ENCODE results near the gene COL19A1. TPM values are rescaled to one million over a fixed set of nuclear protein-coding genes. Genes with fewer than 3 reads are reported as not detected.

Gene COL19A1
- total RNA-seq, 1 donor from 2014 or later: not detected

- DNase-seq (ENCODE audit: extremely low read depth, low read depth, low spot score): no peak
Measured at GRCh38 chr6:70040766-70041165, 174.4 kb downstream of the COL19A1 start.

DNA sequence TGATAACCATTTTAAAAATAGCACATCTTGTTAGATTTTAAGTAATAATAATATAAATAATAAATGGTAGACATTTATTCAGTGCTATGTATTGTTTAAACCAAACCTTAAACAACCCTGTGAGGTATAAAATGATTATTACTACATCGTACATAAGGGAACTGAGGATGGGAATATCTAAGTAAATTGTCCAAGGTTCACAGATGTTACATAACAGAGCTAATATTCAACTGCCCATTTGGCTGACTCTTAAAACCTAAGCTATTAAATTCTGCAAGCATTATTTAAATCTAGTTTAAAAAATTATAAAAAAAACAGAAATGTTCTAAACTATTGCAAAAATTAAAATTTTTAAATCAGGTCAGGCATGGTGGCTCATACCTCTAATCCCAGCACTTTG is 175.1 kb downstream of the COL19A1 start:
- no peak for DNase-seq (ENCODE audit: extremely low read depth, low read depth, low spot score)

GRCh38 chr6:70045413-70045812 is 179.1 kb downstream of the COL19A1 start:
- DNase-seq (ENCODE audit: extremely low read depth, low read depth, low spot score): no peak

GRCh38 chr6:70051197-70052124 is 185.1 kb downstream of the COL19A1 start:
- DNase-seq (ENCODE audit: extremely low read depth, low read depth, low spot score): no peak

DNA sequence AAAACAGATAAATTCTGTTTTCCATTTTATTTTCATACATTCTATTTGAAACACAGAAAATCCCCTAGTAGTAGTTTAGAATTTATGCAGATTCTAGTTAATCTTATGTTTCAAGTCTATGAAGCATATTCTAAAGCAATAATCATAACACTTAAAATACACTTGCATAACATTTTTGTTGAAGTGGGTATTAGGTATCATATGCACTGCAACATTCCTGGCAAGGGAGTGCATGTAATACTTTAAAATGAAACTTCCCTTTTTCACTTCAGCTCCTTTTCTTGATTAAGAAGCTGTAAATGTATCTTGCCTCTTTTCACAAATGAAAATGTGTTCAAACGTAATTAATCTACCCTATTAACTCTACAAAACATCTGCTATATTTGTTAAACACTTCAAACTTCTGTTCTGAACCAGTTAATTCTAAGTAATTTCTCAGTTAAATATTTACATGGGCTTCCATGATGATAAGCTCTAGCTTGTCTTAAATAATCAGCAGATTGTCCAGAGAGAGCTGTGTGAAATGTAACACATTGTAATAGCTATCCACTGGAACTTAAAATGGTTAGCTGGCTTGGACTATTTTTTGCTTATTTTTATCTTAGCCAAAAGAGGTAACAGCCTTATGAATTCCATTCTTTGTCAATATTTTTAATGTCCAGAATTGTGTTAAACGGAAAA is 192.8 kb downstream of the COL19A1 start:
- DNase-seq (ENCODE audit: extremely low read depth, low read depth, low spot score): no peak

DNA sequence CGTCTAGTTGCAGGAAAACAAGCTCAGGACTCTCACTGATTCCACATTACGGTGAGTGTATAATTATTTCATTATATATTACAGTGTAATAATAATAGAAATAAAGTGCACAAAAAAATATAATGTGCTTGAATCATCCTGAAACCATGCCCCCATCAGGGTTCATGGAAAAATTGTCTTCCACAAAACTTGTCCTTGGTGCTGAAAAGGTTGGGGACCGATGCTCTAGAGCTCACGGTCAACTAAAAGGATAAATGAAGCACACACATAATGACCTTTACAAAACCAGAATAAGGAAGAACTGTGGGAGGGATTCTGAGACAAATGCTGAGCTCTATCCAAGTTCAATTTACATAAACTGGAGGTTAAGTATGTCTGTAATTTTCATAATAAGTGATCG is 194.3 kb downstream of the COL19A1 start:
- no peak for DNase-seq (ENCODE audit: extremely low read depth, low read depth, low spot score)

- DNase-seq (ENCODE audit: extremely low read depth, low read depth, low spot score): no peak
Measured at GRCh38 chr6:70061546-70061945, 195.2 kb downstream of the COL19A1 start.

GRCh38 chr6:70062010-70062409 is 195.7 kb downstream of the COL19A1 start:
- DNase-seq (ENCODE audit: extremely low read depth, low read depth, low spot score): no peak

DNA sequence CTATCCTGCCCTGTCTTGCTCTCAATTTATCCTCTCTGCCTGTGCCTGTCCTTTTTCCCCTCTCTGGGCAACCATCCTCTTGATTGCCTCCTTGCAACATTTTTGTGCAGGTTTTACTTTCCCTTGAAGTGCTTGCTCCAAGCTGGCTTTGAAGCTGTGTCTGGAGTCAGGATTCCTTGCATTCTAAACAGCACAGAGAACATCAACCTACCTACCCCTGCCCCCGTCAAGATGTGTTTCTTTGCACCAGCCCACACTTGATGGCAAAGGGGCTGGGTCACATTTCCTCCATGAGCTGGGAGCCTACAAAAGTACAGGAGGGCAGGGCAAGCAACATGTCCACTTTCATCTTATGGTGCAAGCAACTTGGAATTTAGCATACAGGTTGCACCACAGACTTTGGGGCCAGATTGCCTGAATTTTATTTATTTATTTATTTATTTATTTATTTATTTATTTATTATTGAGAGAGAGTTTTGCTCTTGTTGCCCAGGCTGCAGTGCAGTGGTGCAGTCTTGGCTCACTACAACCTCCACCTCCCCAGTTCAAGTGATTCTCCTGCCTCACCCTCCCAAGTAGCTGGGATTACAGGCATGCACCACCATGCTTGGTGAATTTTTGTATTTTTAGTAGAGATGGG is 206.3 kb downstream of the COL19A1 start:
- no peak for DNase-seq (ENCODE audit: extremely low read depth, low read depth, low spot score)

- no peak for DNase-seq (ENCODE audit: extremely low read depth, low read depth, low spot score)
Measured at GRCh38 chr6:70073637-70074036, 207.3 kb downstream of the COL19A1 start.

DNA sequence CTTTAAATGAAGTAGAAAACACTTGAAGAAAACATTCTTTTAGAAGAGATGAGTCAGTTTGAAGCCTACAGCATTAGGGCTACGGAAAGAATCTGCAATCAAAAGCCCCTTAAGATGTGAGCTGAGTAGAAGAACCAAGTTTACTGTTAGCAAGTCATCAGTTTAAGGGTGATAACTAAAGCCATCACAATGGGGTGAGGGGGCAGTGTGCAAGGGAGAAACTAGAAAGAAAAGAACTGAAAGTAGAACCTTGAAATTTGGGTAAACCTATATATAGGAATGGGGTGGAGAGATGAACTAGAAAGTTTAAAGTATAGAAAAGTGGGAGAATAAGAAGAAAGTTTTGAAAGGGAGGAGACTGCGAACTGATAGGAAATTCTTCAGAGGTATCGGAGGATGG is 212.9 kb downstream of the COL19A1 start:
- no peak for DNase-seq (ENCODE audit: extremely low read depth, low read depth, low spot score)

DNA sequence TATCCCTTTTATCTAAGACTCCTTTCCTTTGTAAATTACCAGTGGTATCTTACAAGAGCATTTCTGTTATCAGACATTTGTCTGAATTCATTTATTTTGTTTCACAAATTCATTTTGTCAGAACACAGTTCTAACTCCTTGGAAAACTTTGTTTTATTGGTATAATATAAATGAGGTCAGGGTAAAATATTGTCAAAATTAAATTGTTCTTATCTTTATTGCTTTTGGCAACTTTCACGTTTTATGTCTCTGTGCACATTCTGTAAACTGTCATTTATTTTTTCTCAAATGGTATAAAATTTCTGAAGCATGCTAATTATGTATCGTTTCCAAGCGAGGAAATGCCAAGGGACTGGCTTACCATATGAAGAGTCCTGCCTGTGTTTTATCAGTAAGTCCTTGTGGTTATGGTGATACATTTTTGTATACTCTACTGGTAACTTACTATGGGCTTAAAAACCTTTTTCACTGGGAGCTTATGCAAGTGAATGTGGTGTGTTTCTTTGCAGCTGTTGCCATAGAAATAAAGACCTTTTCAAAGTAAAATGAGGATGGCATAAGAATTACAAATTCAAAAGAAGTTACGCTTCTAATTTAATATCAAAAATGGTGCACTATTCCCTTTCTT is 214.2 kb downstream of the COL19A1 start:
- DNase-seq (ENCODE audit: extremely low read depth, low read depth, low spot score): no peak

GRCh38 chr6:70082830-70083229 is 216.5 kb downstream of the COL19A1 start:
- no peak for DNase-seq (ENCODE audit: extremely low read depth, low read depth, low spot score)

DNA sequence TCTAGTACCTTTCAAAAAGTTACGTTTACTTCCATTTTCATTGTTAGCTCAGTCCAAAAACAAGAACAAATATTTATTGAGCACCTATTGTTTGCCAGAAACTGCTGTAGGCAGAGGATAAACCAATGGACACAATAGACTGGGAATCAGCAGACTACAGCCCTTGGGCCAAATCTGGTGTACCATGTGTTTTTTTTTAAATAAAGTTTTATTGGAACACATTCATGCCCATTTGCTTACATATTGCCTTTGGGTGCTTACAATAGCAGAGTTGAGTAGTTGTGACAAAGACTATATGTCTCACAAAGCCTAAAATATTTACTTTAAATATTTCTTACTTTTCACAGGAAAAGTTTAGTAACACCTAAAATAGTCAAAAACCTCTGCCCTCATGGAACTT is 220.4 kb downstream of the COL19A1 start:
- DNase-seq (ENCODE audit: extremely low read depth, low read depth, low spot score): no peak

- no peak for DNase-seq (ENCODE audit: extremely low read depth, low read depth, low spot score)
Measured at GRCh38 chr6:70094156-70094555, 227.8 kb downstream of the COL19A1 start.

DNA sequence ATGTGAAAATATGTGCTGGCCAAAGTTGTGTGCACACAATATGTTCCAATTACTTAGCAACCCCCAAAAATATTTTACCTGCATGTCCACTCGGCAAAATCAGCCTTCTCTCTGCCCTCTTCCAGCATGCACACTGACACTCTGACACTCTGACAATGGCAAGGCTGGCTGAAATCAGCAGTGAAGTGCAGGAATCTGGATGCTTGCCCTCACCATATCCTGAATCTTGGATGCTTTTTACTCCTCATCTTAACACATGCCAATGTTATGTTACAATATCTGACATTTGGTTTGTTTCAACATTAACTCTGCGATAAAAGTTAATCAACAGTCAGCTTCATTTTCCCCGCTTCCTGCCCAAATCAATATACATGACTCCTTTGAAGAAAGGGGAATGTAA is 233.4 kb downstream of the COL19A1 start:
- no peak for DNase-seq (ENCODE audit: extremely low read depth, low read depth, low spot score)

DNA sequence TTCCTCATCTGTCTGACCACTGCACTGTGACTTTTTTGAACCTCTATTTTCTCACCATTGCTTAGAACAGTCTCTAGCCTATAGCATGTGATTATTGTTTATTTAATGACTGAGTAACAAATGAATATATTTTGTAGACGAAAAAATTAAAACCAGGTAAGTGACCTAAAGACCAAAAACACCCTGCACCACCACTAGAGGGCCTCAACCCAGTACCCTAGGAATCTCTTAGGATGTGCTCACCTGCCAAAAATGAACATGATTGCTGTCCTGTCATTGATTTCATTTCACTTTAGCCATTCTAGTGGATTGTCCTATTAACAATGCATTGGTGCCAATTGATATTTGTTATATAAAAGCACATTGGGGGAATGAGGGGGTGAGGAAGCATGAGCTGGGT is 237.4 kb downstream of the COL19A1 start:
- no peak for DNase-seq (ENCODE audit: extremely low read depth, low read depth, low spot score)

GRCh38 chr6:70107852-70108629 is 241.7 kb downstream of the COL19A1 start:
- peak; percentile 5 for DNase-seq (ENCODE audit: extremely low read depth, low read depth, low spot score)

- DNase-seq (ENCODE audit: extremely low read depth, low read depth, low spot score): no peak
Measured at GRCh38 chr6:70110126-70111022, 244.0 kb downstream of the COL19A1 start.

Data from glomerular endothelial cell (primary cell).